RPMI7951 (cell line): ENCODE results near the gene FILIP1L. TPM values are rescaled to one million over a fixed set of nuclear protein-coding genes. Genes with fewer than 3 reads are reported as not detected.
A peak's percentile ranks its signal among the peaks of the same experiment; 100 is the strongest.

Source experiments
- DNase-seq: peaks from one replicate; pipeline ENCODE4 v3.0.0-alpha.2; 2012; ENCODE audit warnings: low read depth
- total RNA-seq: library from RNA; depleted of rRNA; stranded (reverse); fragments of >200 nt; shearing (Covaris generic); gene quantifications from 2 replicates; pipeline ENCODE4 v1.2.3, GENCODE V29; 2014

FILIP1L gene
- total RNA-seq, 1 experiment from 2014 or later, result not detected

DNA sequence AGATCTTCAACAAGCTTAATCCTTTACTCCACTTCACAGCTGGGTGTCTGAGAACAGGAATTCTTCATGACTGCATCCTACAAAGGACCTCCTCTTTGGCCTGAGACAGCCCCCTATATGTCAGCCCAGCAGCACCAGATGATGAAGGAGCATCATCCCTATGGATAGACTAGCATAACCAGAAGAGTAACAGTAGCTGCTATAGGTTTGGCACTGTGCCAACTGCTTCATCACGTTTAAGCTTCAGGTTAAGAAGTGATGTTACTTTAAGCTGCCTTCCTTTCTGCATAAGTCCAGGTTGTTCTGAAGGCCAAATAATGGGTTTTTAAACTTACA is 246.0 kb downstream of the FILIP1L start:
- no peak for DNase-seq

DNA sequence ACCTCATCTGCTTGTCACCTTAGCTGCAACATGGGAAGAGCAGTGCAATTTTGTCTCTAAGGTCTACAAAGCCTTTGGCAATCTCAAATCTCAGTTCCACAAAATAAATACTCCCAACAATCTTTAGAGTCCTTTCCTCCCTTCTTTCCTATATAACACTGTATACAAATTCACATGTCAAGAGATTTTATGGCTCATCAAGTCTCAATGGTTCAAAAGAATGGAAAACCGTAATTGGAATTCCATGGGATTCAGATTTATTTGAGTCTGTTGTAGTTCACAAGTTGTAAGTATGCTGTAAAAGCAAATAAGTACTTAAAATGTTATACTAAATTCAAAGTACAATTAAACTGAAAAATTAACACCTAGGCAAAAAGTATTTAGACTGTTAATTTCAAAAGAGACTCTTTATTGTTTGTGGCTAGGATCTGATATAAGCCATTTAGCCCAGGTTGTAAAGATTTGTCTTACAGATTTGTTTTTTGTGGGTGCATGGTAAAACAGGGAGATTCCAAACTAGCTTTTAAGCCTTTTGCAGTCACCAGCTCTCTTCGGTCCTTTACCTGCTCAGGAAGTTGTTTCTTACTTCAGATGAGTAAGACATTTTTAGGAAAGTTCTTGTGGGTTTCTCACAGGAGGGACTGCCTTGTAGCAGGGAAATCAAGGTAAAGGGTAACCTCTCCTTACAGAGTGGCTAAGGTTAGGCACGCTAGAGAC is 246.5 kb downstream of the FILIP1L start:
- DNase-seq, result no peak

DNA sequence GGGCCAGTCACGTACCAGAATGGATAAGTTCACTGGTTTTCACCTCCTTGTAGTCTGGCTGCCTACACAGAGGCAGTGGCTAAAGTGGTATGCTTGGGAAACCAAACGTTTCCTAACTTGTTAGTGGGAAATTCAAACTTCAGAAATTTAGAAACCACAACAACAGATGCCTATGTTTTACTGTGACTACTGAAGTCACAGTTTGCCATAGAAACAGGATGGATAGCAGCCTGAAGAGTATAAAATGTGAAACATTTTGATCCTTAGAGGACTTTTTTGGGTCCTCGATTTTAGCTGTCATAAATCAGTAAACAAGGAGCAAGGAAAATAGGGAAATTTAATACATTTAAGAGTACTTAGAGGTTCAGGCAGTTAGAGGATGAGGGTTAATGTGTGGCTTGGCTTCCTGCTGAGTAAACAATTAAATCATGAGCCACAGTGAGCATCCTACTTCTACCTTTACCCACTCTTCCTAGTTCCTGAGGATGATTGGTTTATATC is 248.0 kb downstream of the FILIP1L start:
- peak; percentile 87 for DNase-seq

DNA sequence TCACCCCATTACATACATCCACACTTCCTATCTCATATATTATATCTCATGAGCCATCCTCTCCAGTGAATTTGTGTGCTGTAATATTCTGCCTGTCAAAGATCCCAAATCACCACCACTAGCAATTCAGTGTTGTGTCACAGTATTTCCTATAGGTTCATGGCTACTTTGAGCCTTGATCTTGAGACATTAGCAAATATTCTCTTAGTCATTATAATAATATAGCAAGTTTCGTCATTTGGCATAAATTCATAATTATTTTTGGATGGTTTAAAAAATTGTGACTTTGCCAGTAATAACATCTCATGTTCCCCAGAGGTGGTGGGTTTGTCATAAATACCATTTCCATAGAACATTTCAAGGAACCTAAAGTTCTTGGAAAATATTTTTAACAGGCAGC is 249.0 kb downstream of the FILIP1L start:
- no peak for DNase-seq

GRCh38 chr3:99864289-99864688 is 250.0 kb downstream of the FILIP1L start:
- DNase-seq, result no peak

GRCh38 chr3:99863588-99863987 is 250.7 kb downstream of the FILIP1L start:
- no peak for DNase-seq

DNA sequence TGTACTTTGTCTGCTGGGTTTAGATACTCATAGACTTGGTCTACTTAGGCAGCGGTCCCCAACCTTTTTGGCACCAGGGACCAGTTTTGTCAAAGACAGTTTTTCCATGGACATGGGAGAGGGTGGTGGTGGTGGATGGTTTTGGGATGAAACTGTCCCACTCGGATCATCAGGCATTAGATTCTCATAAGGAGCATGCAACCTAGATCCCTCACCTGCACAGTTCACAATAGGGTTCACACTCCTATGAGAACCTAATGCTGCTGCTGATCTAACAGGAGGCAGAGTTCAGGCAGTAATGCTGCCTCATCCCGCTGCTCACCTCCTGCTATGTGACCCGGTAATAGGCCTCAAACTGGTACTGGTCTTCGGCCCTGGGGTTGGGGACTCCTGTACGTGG is 251.3 kb downstream of the FILIP1L start:
- no peak for DNase-seq

DNA sequence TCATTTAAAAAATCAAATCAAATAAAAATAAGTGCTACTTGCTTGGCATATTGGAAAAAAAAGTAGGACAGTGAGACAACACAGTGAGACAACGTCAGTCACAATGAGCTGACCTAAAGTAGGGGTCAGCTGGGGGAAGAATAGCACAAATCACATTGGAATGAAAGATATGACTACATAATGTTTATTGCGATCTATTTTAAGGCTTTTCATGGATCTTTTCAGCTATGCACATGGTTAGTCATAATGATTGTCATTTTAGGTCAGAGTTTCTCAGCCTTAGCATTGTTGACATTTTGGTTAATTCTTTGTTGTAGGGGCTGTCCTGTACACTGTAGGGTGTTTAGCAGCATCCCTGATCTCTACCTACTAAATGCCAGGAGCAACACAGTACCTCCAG is 252.1 kb downstream of the FILIP1L start:
- peak; percentile 64 for DNase-seq

DNA sequence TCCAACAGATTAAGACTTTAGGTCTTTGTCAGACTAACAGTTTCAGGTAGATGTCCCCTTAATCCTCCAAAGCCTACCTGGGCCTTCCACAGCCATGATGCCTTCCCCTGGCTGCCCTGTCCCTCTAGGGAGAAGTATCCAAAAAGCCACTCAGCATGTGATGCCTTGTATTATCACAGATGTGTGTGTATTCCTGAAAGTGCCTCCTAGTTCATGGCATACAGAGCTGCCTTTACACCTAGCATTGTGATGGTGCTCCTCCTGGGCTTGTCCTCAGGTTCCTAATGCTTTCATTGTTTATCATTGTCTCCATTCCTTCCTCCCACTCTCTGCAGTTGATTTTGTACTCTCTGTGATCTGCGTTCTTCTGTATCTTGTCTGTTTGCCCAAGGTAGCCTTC is 253.1 kb downstream of the FILIP1L start:
- no peak for DNase-seq

DNA sequence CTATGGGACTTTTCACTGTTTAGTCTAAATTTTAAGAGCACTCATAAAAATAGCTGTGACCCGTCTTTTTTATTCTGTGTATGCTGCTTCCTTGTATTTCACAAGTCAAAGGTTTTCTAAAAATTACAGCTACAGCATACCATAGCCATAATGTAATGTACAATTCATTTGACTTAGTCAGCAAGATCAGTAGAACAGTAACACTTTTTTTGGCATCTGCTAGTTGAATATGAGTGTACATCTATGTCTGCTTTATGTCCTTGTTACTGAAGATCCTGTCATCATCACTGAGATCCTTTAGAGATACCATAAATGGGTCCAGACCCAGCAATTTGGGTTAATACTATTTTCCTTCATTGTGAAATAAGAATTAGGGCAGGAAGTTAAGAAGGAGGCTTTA is 254.5 kb downstream of the FILIP1L start:
- DNase-seq, result peak; percentile 87

DNA sequence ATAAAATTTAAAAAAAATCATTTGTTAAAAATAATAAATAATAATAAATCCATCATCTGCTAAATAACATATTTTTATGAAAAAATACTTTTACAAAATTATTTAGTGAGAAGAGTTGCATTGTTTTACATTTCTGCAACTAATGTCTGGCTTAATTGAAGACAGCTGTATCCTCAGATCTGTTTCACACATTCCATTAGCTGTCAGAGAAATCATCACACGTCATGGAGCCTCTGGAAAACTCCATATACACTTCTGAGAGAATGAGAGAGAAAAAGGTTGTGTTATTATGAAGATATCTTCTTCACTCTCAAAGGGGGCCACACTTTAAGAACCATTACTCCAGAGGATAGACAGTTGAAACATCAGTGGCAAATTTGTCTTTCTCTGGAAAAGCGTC is 255.8 kb downstream of the FILIP1L start:
- DNase-seq, result no peak

- DNase-seq, result no peak
These were observed 257.0 kb downstream of the FILIP1L start for GRCh38 chr3:99857278-99857677.

DNA sequence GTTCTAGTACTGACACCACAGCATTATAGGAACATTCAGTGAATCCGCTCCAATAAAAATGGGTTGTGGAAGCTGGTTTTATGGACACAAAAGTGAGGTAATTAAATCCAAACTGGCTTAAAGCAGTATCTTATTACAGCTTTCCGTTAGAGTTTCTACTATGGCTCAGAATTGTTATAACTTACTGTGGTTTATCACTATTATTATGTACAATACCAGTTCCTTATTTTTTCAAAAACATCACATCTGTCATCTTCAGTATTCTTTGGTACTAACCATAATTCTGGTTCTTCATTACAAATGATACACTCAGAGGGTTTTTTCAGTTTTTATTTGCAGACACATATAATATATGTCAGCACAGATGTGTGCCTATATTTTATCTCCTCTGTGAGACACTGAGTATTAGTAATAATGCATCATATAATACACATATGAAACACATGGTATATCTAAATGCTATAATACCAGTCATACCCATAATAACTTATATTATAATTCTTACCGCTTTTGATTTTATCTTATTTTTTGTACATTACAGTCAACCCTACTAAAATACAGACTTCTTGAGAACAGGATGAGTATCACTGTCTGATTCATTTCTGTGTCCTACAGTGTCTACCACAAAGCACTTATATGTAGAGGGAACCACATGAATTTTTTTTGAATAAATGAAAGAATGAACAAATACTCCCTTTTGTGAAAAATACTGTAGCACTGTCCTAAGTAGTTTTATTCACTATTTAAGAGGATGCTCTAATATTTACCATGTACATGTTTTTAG is 257.7 kb downstream of the FILIP1L start:
- no peak for DNase-seq

DNA sequence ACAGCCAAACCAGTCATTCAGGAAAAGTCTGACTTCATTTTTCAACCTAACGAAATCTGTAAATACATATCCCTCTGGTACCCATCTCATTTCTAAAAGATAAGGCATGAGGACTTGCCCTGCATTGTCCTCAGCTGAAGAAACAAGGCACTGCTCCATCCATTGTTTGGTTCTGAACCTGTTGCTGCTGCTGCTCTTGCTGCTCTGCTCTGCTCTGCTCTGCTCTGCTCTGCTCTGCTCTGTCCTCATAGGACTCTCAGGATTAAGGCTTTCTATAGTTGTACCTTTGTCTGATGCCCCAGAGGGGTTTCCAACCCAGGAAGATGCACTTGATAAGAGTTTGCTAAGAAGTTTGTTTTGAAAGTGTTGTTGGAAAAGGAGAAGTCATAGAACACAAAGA is 258.4 kb downstream of the FILIP1L start:
- DNase-seq, result no peak

- no peak for DNase-seq
These were observed 259.5 kb downstream of the FILIP1L start for GRCh38 chr3:99854756-99855298.

DNA sequence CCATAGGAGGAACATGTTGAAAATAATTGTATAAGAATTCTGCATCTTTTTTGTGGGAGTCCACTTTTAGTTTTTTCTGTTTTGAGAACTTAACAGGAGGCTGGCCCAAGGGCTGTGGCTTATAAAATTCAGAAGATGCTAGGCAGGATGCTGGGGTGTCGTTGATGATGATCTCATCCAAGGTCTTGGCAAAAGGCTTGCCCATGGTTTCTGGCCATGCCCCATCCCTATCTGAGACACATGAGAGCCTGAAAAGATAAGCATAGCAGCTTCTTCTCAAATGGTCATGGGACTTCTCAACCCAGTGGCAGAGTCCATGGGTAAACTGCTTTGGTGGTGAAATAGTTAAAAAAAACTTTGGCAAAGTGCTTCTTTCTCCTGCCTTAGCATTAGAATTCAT is 261.4 kb downstream of the FILIP1L start:
- peak; percentile 53 for DNase-seq

GRCh38 chr3:99851955-99852354 is 262.3 kb downstream of the FILIP1L start:
- no peak for DNase-seq

DNA sequence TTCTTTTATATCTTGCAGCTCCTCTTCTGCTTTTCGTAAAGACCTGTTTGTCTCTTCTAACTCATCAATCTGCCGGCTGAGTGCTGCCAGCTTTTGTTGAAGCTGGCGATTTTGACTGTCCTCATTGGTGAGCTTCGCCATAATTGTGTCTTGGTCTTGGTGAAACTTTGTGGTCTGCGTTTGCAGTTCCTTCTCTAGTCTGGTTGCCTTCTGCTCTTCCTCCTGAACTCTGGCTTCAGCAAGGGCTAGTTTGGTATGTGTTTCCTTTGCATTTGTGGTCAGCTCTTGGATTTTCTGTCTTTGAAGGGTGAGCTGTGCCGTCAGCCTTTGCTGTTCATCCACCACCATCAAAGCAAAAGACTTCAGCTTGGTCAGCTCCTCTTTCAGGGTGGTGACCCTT is 263.7 kb downstream of the FILIP1L start:
- no peak for DNase-seq

DNA sequence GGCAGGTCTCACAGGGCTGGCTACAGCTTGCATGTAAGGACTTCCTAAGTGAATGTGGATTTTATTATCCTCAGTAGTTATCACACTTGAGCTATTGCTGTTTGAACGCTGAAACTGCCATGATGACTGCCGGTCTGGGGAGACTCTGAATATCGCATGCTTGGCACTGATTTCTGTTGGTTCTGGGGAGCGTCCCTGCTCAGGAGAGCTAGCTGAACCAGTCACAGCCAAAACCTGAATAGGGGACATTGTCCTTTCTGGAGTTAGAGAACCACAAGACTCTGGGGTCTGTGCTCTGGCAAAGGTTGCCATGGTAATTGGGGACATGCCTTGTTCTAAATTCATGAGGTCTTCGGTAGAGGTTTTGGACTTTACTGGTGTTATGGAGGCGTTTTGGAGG is 265.9 kb downstream of the FILIP1L start:
- no peak for DNase-seq

DNA sequence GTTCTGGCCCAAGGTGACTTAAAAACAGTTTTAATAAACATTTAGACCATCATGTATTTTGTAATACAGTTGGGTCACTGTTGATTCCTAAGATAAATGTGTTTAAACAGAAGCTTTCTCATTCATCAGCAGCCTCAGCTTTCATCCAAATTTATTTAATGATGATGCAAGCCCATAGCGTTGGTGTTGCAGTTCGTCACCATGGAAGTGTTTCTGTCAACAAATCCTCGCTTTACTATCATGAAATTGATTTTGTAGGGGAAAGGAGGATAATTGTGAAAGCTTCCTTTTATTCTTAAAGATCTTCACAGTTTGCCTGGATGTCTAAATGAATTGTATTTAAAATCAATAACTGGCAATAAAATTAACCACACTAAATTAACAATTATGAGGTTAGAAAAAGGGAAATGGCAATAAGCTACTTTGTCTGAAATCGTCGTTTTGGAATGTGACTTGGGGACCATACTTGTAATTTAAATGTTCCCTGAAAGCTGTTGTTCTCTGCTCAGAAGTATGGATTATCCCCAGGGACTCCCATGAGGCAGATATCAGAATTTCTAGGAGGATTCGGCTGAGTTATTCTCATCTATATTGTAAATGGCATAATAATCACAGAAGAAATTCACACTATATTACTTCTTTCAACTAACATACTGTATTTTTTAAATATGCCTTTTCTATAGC is 267.7 kb downstream of the FILIP1L start:
- no peak for DNase-seq

- DNase-seq, result no peak
These were observed 268.3 kb downstream of the FILIP1L start for GRCh38 chr3:99845999-99846398.

DNA sequence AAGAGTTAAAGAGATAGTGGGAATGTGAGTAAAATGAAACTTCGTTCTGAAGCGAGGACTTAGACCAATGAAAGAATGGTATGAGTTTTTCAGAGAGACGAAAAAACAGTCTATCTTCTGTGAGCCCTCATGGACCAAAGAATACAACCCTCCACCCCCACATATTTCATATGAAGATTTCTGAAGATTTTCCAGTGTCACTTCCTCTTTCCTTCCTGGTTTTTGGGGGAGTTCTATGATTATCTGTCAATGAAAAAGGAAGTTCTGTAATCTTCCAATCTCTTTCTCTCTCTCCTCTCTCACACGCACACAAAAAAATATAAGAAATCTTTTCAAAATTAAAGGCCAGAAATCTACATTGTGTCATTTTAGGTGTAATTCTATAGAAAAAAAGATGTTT is 269.0 kb downstream of the FILIP1L start:
- no peak for DNase-seq
